Measurements from ENCODE around the gene CASP2.

CASP2 gene

GRCh38 chr7:143325240-143325639 lies 37.1 kb downstream of the CASP2 start:
- in situ Hi-C loops (cut with MboI; ENCODE audit: low sequenced_read_pairs) = no loop called here

GRCh38 chr7:143327903-143328302 lies 39.8 kb downstream of the CASP2 start:
- in situ Hi-C loops (cut with MboI; ENCODE audit: low sequenced_read_pairs) = no loop called here

GRCh38 chr7:143329471-143330170 lies 41.5 kb downstream of the CASP2 start:
- in situ Hi-C loops (cut with MboI; ENCODE audit: low sequenced_read_pairs) = no loop called here

DNA sequence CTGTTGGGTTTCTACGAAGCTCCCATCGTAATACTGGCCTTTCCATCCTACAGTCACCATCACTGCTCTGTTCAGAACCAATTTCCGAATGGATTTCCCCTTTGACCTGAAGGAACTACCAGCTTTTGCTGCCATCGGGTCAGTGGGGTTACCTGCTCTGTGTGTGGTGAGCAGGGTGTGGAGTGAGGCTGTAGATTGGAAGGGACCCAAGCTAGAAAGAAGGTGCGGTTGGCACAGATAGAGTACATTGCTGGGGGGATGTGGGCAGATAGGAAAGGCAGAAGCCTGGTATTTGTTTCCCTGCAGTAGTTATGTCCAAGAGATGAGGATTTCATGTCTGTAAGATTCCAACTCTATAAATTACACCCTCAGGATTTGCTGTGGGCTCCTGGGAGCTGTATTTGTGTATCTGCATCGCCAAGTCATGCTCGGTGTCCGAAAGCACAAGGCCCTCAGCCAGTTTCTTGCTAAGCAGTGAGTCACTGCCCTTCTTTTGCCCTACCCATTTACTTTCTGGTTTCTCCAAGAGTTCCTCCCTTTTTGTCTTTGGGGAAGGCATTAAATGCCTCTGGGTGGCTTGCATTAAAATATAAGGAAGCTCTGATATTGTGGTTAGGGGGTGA lies 43.1 kb downstream of the CASP2 start:
- in situ Hi-C loops (cut with MboI; ENCODE audit: low sequenced_read_pairs) = no loop called here

DNA sequence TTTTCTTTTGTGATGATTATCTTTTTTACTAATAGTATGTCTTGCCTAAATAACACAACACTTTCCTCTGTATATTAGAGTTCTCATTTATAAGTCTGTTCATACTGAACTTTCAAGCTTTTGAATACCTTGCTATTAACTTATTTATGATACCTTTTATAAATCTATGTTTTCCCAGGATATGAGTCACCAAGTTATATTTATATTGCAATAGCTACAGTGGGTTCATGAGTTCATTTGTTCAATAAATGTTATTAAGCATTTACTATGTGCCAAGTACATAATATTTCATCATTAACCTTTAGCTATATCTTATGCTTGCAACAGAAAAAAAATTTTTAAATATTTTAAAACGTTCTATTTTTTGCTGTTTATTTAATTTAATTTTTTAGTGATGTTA lies 46.1 kb downstream of the CASP2 start:
- in situ Hi-C loops (cut with MboI; ENCODE audit: low sequenced_read_pairs) = no loop called here

- in situ Hi-C loops (cut with MboI; ENCODE audit: low sequenced_read_pairs) = no loop called here
These were observed 49.1 kb downstream of the CASP2 start for GRCh38 chr7:143337216-143337615.

GRCh38 chr7:143341842-143342241 lies 53.7 kb downstream of the CASP2 start:
- in situ Hi-C loops (cut with MboI; ENCODE audit: low sequenced_read_pairs) = no loop called here

DNA sequence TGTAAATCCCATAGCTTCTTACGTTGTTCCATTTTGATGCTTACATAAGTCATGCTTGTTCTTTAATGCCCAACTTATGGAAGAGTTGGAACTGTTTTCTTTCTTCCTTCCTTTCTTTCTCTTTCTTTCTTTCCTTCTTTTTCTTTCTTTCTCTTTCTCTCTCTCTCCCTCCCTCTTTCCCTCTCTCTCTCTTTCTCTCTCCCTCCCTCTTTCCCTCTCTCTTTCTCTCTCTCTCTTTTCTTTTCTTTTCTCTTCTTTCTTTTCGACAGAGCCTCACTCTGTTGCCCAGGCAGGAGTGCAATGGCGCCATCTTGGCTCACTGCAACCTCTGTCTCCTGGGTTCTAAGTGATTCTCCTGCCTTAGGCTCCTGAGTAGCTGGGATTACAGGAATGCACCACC lies 55.4 kb downstream of the CASP2 start:
- in situ Hi-C loops (cut with MboI; ENCODE audit: low sequenced_read_pairs) = no loop called here

DNA sequence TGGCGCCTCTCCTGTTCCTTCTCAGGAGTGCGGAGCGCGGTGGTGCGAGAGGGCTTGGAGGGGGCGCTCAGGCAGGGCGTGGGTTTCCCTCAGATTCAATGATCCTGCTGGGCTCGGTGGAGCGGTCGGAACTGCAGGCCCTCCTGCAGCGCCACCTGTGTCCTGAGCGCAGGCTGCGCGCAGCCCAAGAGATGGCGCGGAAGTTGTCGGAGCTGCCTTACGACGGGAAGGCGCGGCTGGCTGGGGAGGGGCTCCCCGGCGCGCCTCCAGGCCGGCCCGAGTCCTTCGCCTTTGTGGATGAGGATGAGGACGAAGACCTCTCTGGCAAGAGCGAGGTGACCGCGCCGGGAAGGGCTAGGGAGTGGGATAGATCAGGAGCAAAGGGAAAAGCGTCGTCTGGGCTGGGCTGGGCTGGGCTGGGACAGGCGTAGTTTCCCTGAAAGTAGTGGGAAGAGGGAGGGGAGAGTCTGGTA lies 57.3 kb downstream of the CASP2 start:
- in situ Hi-C loops (cut with MboI; ENCODE audit: low sequenced_read_pairs) = no loop called here

GRCh38 chr7:143346018-143346417 lies 57.9 kb downstream of the CASP2 start:
- in situ Hi-C loops (cut with MboI; ENCODE audit: low sequenced_read_pairs) = no loop called here

DNA sequence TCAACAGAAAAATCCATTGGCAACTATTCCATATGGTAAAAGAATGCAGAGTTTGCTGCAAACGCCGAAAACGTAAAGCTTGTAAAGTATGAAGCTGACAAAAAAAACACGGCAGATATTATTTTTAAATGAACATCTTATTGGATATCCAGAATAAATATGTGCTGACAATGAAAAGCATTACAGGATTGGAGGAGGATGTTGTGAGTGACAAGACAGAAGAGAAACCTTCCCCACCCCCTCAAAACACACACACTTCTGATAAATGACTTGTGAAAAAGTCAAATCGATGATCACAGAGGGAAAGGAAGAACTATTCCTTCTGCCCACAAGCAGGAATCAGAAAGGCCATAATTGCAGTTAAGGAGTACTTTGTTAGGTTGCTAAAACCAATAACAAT lies 59.8 kb downstream of the CASP2 start:
- in situ Hi-C loops (cut with MboI; ENCODE audit: low sequenced_read_pairs) = no loop called here

DNA sequence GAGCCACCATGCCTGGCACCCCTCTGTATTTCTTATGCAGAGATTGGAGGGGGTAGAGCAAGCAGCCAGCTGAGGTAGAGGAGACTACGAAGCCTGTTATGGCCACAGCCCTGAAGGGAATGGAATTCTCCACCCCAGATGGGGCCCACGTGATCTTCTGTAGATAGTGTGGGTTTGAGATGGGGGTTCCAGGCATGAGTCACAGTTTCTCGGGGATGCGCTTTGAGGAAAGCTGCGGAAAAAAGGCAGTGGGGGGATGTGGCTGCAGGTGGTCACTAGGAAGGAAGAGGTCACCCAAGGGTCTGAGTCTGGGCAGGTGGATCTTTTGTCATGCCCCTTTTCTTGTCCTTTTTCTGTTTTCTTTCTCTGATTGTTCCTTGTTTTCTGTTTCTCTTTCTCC lies 62.9 kb downstream of the CASP2 start:
- in situ Hi-C loops (cut with MboI; ENCODE audit: low sequenced_read_pairs) = no loop called here

GRCh38 chr7:143351574-143351973 lies 63.4 kb downstream of the CASP2 start:
- in situ Hi-C loops (cut with MboI; ENCODE audit: low sequenced_read_pairs) = no loop called here

DNA sequence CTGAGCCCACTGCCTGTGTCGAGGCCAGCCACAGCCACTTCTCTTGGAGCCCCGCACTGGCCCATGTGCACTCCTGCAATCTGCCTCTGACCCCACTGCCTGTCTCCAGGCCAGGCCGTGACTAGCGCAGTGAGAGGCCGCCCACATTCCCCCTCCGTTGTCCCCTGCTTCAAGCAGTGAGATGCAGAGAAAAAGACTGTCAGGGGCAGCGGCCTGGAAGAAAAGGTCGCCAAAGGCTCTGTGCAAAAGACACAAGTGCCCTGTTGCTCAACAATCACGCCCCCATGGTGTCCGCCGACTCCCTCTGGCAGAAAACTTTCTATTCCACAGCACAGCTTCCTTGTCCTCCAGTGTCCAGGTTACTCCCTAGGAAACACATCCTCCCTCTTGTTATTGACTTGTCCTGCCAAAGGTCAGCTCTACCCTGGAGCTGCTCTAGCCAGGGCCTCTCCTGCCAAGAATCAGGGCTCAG lies 64.4 kb downstream of the CASP2 start:
- in situ Hi-C loops (cut with MboI; ENCODE audit: low sequenced_read_pairs) = no loop called here

DNA sequence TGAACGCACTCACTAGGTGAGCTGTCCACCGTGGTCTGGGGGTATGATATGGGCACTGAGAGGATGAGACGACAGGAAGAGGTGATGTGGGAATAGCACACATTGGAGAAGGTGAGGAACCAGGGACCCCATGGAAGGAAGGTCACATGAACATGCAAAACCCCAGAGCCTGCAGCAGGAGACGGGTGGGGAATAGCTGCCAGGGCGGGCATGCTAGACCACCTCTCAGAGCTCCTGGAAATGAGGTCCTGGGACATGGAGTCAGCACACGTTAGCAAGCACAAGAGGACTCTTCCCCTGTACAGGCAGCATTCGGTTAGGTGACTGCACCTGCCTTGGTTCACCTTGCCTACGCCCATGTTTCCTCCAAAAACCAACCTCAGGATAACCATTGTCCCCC lies 66.2 kb downstream of the CASP2 start:
- in situ Hi-C loops (cut with MboI; ENCODE audit: low sequenced_read_pairs) = no loop called here

DNA sequence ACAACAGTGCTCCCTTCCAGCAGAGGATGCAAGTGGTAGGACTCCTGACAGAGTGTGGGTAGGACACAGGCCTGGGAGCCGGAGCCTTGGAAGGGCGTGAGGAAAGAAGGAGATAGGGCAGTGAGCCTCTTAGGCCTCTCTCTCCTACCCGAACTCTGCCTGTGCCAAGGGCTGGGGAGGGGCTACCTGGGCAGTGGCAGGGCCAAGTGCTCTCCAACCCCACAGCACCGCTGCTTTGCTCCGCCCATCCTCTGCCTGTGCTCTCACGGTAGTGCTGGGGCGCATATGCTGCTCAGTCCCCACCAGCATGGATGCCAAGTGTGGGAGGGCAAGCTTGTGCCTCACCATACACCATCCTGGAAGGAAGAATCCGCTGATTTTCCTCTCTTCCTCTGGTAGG lies 66.8 kb downstream of the CASP2 start:
- in situ Hi-C loops (cut with MboI; ENCODE audit: low sequenced_read_pairs) = no loop called here

- in situ Hi-C loops (cut with MboI; ENCODE audit: low sequenced_read_pairs) = no loop called here
These were observed 67.6 kb downstream of the CASP2 start for GRCh38 chr7:143355450-143356385.

- in situ Hi-C loops (cut with MboI; ENCODE audit: low sequenced_read_pairs) = no loop called here
These were observed 68.4 kb downstream of the CASP2 start for GRCh38 chr7:143356414-143357050.

Data from HL-60/S4 (cell line).